Stimulated activated CD4-positive, alpha-beta T cell treated with anti-CD3 and anti-CD28 coated beads, Interleukin-1b, Interleukin-23, amount 100 ng/mL, for 4 hours (primary cell): ENCODE data around the gene ABAT.
"Not testable (repeated sequence)": the region's sequence is repeated elsewhere in the genome, so short reads cannot be mapped to it uniquely, and the experiment has no call there.

Source experiments
- DNase-seq, 2 donors: peaks; one replicate each; pipeline ENCODE4 v3.0.0-alpha.2; 2020; ENCODE audit warnings: low read depth in 2 of 2

The ABAT gene

DNA sequence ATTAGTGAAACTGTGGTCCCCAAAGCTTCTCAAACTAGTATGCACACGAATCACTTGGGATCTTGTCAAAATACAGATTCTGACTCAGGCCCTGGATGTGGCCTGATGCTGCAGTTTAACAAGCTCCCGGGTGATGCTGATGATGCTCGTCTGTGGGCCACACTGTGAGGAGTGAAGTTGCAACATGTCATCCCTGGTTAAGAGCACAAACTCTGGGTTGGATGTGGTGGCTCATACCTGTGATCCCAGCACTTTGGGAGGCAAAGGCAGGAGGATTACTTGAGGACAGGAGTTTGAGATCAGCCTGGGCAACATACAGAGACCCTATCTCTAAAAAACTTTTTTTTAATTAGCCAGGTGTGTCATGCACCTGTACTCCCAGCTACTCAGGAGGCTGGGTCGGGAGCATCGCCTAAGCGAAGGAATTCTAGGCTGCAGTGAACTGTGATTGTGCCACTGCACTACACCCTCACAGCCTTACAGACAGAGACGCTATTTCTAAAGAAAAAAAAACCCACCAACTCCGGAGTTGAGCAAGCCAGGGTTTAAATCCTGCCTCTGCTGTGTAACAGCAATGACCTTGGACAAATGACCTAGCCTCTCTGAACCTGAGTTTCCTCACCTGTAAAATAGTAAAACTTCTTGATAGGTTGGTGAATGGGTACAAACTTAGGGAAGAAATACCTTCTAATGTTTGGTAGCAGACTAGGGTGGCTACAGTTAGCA, 24.4 kb upstream of the ABAT start:
- no peak for DNase-seq

DNA sequence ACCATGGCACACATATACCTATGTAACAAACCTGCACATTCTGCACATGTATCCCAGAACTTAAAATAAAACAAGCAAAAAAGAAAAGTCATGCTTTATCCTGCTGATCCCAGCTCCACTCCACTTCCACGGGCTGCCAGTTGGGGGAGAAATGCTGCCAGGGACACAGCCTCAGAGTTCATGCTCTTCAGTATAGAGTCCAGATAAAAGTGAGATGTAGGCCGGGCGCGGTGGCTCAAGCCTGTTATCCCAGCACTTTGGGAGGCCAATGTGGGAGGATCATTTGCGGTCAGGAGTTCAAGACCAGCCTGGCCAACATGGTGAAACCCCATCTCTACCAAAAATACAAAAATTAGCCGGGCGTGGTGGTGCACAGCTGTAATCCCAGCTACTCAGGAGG, 22.5 kb upstream of the ABAT start:
- DNase-seq, result not testable (repeated sequence)

DNA sequence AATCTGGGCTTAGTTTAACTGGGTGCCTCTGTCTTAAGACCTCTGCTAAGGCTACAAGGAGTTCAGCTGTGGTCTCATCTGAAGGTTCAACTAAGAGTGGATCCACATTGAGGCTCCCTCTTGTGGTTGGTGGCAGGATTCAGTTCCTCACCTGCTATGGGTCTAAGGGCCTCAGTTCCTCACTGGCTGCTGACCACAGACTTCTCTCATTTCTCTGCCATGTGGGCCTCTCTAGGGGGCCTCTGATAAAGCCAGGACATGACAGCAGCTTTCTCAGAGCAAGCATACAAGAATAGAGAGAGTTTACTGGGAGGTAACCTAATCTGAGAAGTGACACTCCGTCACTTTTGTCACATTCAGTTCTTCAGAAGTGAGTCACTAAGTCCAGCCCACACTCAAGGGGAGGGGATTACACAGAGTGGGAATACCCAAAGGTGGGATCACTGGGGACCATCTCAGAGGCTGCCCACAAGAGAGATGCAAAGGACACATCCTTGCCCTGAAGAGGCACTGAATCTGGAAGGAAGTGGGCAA, 19.2 kb upstream of the ABAT start:
- DNase-seq, result no peak

DNA sequence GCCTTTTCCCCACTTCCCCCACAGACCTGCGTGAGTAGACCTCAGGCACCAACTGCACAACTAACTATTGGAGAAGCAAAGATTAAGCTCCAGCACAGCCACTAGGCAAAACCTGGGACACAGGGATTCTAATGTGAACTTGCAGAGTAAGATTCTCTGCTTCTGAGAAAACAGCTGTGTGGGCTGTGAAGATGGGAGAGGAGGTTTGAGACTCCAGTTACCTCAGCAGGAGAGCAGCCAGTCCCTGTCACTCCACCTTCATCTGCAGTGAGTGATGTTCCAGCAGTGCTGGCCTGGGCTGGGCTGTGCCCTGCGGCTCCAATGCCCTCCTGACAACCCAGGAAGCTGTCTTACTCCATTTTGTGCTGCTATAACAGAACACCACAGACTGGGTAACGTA, 18.0 kb upstream of the ABAT start:
- DNase-seq, result no peak

DNA sequence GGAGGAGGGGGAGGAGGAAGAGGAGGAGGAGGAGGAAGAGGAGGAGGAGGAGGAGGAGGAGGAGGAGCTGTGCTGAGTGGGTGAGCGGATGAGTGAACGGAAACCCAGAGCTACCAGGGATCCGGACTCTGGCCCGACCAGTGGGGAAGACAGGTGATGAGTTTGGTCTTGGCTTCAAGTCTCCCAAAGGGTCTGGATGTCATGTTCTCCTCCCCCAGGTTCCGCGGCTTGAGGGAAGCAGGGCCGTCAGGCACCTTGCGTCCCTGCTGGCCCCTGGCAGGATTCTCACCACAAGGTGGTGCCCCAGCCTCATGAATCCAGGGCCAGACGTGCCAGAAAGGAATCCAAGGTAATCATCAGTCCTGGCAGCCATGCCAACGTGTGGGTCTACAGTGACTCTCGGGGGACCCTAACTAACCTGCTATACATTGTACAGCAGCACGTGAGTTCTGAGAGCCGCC, 13.5 kb upstream of the ABAT start:
- peak; percentile 35 to 39 for DNase-seq

DNA sequence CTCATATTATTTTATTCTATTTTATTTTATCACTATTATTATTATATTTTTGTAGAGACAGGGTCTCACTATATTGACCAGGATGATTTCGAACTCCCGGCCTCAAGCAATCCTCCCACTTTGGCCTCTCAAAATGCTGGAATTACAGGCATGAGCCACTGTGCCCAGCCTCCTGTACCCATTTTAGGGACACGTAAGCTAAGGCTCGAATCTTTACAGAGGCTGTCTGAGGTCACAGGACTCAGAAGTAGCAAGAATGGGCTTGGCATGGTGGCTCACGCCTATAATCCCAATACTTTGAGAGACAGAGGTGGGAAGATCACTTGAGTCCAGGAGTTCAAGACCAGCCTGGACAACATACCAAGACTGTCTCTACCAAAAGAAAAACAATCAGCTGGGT, 12.7 kb upstream of the ABAT start:
- DNase-seq, result no peak

DNA sequence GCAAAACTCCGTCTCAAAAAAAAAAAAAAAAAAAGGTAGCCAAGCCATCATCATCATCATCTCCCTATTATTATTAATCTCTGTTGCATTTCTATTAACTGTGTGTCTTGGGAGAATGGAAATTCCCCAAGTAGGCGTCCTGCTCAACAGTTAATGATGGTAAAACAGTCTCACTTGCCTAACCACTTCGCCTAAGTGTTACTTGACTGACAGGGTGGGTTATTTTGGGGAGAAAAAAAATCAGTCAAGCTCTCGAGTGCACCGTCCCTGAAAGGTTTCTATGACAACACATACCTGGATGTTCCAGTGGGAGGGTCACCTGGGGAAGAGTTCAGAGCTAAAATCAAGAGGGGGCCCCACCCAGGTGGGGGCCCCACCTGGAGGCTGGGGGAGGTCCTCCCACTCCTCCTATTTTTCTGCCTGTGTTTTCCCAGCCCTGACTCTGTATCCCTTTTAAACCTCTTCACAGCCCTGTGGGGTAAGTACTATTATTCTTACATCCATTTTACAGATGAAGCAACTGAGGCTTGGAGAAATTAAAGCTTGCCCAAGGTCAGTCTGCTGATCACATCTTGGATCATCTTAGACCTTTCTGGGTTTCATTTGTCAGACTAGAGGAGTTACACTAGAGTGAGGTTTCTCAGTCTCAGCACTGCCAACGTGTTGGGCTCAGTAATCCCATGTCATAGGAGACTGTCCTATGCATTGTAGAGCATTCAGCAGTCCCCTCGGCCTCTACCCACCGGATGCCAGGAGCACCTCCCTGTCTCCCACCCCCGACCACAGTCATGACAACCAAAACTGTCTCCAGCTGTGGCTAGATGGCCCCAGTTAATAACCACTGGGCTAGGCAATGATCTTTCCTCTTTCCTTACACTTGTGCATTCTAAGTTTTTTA, 11.0 kb upstream of the ABAT start:
- no peak for DNase-seq

DNA sequence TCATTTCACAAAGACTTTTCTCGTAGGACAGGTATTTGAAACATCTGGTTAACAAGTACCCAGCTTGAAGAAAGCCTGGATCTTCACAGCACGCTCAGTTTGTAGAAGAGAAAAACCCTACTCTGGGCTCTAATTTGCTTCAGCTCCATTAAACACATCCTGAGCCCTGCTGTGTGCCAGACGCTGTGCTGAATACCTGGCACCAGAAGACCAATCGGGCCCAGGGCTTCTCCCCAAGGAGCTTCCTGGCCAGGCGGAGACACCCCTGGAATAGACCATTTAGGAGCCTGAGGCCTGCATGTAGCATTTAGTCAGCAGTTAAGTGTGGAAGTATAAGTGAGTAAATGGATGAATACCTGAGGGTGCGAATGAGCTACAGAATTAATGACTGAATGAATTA, 8.9 kb upstream of the ABAT start:
- DNase-seq, result no peak

DNA sequence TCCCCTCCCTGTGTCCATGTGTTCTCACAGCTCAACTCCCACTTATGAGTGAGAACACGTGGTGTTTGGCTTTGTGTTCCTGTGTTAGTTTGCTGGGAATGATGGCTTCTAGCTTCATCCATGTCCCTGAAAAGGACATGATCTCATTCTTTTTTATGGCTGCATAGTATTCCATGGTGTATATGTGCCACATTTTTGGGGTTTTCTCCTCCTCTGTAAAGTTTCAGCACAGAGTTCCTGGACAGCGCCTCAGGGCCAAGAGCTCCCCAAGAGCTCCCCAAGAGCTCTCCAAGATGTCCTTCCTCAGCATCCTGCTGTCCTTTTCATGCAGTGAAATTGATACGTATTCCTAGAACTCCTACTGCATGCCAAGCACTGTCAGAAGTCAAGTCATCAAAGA, 6.9 kb upstream of the ABAT start:
- no peak for DNase-seq

DNA sequence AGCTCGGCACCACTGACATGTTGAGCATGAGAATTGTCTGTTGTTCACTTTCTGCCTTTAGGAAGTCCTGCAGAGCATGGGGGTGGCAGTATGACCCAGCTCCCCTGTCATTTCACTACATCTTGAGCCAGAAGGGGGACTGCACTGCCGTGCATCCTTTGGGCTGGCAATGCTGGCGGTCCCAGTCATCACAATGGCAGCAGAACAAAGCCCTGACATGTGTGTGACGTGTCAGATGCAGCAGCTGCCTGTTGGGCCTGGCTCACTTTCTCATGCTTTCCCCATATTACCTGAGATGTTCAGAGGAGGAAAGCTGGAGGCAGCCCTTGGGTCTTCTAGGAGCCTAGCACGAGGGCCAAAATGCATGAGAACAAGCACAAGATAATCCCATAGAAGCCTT, 6.3 kb upstream of the ABAT start:
- DNase-seq, result no peak

DNA sequence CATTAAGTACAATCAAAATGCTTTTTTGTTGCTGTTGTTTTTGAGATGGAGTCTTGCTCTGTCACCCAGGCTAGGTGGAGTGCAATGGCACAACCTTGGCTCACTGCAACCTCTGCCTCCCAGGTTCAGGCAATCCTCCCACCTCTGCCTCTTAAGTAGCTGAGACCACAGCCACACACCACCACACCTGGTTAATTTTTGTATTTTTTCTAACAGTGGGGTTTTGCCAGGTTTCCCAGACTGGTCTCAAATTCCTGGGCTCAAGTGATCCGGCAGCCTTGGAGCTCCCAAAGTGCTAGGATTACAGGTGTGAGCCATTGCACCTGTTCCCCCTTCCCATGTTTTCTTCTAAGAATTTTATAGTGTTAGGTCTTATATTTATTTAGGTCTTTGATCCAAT, 4.9 kb upstream of the ABAT start:
- no peak for DNase-seq

DNA sequence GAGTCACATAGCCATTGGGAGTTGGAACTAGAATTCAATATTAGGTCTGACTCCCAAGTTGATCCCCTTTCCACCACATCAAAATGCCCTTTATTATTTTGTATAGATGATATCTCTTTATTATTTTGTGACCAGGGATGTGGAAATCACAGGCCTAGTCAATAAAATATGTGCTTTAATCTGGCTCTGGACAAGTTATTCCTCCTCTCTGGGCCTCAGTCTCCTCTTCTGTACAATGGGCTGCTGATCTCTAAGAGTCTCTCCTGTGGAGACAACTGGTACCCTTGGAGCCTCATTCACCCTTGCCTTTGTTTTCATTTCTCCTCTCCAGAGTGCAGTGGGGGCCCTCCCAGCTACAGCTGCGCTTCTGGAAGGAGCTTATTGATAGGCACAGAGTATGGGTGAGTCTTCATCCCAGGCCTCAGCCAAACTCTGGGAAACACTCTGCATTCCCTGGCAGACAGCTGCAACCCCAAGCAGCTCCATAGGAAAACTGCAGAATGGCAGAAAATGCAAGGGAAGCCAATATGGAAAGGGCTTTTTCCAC, 4.3 kb upstream of the ABAT start:
- no peak for DNase-seq

DNA sequence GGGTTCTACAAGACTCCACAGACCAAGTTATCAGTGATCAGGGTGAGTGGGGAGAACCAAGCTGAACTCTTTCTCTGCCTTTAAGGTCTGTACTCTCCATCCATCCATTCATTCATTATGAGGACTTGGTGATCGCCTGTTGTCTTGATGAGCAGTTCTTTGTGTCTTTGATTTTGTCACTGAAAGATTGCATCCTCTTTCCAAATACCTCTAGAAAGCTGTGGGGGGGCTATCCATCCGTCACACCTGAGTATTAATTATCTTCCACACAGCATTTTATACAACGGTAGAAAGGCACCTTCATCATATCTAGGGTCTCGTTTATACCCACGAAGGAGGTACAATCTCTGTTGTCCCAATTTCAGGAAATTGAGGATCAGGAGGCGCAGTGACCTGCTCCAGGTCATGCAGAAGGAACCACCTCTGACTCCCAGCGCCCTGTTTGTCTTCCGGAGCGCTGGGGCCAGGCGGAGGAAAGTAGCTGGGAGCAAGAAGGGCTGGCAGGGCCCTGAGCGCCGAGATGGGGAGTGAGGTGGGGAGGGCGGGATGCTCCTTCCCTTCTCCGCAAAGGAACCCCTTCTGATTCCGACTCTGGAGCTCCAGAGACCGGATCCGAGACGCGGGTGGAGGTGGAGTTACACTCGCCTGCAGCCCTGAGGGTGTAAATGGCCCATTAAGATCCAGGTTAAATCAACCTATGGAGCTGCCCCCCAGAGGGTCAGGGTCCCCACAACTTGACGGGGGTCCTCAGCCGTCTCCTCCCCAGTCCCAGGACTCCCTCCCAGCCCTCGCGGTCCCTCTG, 605 bp upstream of the ABAT start:
- DNase-seq, result no peak

DNA sequence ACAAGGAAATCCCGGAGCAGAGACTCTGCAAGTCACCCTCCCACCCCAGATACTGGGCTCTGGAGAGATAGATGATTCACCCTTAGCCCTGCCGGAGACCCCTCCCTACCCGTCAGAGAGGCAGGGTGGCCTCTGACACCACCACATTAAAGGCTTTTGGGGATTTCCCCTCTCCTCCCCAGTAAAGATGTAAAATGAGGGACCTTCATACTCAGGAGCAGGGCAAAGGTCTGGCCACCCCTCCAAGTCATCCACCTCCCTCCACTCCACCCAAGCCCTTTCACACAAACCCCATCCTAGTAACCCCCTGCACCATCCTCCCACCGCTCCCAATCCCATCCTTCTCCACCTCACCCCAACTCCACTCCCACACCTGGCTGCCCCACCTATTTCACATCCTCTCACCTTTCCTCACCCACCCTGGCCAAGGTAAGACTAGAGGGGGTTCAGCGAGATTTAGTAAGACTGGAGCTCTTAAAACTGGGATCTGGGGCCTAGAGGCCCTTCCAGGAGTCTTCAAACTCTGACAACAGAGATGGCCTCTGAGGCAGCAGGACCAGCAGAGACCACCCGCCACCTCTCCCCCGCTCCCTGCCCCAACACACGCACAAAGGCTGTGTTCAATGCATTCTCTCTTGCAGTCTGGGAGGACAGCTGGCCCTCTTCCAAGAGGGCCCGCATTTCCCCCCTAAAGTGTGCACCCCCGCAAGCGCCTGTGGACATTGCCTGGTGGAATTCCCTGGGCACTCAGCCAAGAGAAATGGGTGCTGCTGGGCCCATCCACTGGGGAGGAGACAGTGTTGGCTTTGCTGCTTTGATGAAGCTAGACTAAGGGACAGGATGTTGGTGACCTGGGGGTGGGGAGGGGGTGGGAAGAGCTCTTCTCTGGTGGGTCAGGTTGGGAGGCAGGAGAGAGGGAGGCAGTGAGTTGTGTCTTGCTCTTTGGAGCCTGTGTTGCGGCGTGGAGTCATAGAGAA, 1.1 kb downstream of the ABAT start:
- peak; percentile 32 to 55 for DNase-seq

DNA sequence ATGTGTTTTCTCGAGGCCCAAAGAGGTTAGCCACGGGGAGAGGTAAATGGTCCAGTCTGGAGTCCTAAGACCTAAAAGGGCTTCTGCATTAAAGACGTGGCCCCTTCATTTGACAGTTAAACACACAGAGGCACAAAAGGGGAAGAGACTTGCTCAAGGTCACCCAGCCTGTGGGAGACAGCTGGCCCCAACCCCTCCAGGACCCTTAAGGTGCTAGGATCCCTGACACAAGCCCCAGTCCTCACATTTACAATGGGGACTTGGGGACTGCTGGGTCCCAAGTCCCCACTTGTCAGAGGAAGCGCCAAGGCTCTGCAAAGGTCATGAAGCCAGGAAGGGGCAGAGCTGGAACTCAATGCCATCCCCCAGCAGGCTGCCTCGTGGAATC, 1.7 kb downstream of the ABAT start:
- no peak for DNase-seq

DNA sequence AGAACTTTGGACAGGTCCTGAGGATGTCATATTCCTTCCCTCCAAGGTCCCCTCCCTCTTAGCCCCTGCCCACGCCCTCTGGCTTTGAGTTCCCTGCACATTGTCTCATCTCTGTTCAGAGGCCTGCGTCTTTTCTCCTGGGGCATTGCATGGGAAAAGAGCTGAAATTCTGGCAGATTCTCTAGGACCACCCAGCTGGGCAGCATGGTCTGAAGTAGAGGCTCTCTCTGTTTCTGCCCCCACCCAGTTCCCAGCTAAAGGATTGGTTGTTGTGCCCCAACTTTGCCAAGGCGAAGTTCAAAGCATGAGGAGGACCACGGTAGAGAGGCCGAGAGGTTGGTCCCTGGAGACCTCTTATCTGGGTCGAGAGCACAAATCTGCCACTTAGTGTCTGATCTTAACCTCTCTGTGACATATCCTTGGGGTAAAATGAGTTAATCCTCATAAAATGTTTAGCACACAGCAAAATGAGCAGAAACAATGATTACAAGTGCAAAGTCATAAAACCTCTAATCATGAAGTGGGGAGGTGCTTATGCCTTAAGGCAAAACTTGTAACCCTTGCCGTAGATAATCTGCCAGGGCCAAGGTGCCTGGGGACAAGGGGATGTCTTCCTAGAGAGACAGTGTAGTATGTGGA, 2.4 kb downstream of the ABAT start:
- no peak for DNase-seq

DNA sequence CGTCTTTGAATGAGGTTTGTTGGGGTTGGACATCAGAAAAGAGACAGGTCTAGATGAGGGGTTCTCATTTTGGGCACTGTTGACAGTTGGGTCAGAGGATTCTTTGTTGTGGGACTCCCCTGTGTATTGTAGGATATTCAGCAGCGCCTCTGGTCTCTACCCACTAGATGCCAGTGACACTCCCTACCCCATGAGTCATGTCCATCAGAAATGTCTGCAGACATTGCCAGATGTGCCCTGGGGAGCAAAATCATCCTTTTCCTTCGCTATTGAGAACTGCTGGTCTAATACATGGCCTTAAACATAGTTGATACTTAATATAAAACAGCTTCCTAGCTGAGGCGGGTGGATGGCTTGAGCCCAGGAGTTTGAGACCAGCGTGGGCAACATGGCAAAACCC, 3.1 kb downstream of the ABAT start:
- no peak for DNase-seq

DNA sequence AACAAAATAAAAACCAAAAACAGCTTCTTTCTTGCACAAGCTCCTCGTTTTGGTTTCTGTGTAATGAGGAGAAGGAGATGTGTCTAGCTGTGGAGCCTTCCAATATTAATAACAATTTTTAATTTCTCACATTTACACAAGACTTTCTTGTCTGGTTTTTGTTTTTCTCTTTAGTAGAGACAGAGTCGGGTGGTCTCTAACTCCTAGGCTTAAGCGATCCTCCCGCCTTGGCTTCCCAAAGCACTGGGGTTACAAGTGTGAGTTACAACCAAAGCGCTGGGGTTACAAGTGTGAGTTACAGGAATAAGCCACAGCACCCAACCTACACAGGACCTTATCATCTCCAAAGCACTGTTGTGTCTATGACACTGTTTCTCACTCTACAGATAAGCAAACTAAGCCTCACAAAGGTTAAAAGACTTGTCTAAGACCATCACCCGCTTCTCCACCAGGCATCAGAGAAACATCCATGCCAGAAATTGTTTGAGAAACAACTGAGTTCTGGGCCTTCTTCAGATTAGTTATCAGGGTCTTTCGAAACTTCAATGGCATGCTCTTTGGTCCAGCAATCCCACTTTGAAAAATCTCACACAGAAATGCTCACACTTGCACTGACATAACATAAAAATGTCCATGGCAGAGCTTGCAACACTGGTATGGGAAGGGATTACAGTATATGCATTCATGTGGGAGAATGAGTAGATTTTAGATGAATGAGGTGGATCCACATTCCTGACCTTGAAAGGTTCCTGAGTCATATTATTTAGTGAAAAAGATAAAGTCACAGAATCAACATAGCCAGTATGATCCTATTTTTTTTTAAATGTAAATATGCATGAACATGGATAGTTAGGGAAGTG, 3.9 kb downstream of the ABAT start:
- no peak for DNase-seq

DNA sequence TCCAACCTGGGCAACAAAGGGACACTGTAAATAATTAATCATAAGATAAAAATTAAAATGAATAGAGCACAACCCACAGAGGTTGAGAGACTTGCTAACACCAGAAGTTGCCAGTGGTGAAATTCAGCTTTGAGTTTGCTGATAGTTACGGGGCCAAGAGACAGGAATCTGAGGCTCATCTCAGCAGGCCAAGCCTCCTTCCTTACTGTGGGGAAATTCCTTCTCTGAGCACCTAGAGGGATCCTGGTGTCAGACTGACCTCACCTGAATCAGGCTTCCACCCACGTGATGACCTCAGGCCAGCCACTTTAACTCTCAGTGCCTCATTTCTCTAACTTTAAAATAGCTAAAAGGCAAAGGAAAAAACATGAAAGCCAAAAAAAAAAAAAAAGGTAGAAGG, 4.7 kb downstream of the ABAT start:
- DNase-seq, result no peak
